Pancreas (tissue), 10 donors: ENCODE data around the gene SLC7A7. TPM values are rescaled to one million over a fixed set of nuclear protein-coding genes. Genes with fewer than 3 reads are reported as not detected.
A peak's percentile ranks its signal among the peaks of the same experiment; 100 is the strongest.
"Not testable (repeated sequence)": the region's sequence is repeated elsewhere in the genome, so short reads cannot be mapped to it uniquely, and the experiment has no call there.

Source experiments
- ATAC-seq, 4 donors: fragments of 200-7000 bp; cut with Tn5 transposase; one replicate each; pipeline versions ENCODE4 v1.8.0 to v1.9.1; 2020; ENCODE audit warnings: mild to moderate bottlenecking in 4 of 4, moderate library complexity in 4 of 4
- DNase-seq, 6 donors: peaks; one replicate each; pipeline ENCODE4 v3.0.0-alpha.2; 2020
- FAIRE-seq: peaks from 2 replicates; lab custom pipeline; 2012; peaks lifted over from hg19 to GRCh38; lab: Jason Lieb, UNC
- H3K27ac ChIP-seq, 4 donors: fragments of 200-600 bp; sonication (generic); 1 replicate in 3 of 4; 2 replicates in 1 of 4; pipeline versions ENCODE4 v1.5.0 to v1.8.0; 2020
- H3K27me3 ChIP-seq, 4 donors: fragments of 200-600 bp; one replicate each; pipeline ENCODE4 v1.8.0; 2021
- H3K36me3 ChIP-seq, 3 donors: fragments of 200-600 bp; sonication (generic) in 1 of 3; one replicate each; pipeline versions ENCODE4 v1.5.0 to v1.8.0; 2020 to 2021
- H3K4me1 ChIP-seq, 3 donors: fragments of 200-600 bp; one replicate each; pipeline ENCODE4 v1.8.0; 2021
- H3K4me3 ChIP-seq, 4 donors: fragments of 200-600 bp; sonication (generic) in 2 of 4; one replicate each; pipeline versions ENCODE4 v1.5.0 to v1.8.0; 2020 to 2021
- H3K9me3 ChIP-seq, 4 donors: fragments of 200-600 bp; one replicate each; pipeline ENCODE4 v1.8.0; 2021
- CTCF ChIP-seq, 4 donors: fragments of 200-600 bp; sonication (generic) in 3 of 4; IDR thresholded peaks; one replicate each; pipeline versions ENCODE4 v1.5.0 to v1.8.0; 2021; ENCODE audit warnings: antibody characterized with exemption in 4 of 4
- WGBS, 2 donors: extraction: QIAGEN DNeasy Blood & Tissue Kit; methylation state at CpG; one replicate each; pipeline ENCODE4 v1.1.7; 2013; 5-methylcytosine and 5-hydroxymethylcytosine counted together
- intact Hi-C, 3 donors: fragments of 100-400 bp; cut with DNase I; formaldehyde crosslinking; loops; one replicate each; pipeline versions ENCODE4 v1.11.1 to v1.14.2; 2022
- polyA plus RNA-seq, 2 donors: library from polyadenylated mRNA; stranded (reverse); fragments of 200-250 nt; gene quantifications; one replicate each; pipeline ENCODE4 v1.2.3, GENCODE V29; 2013
- total RNA-seq, 6 donors: library from RNA; stranded (reverse); fragmentation: NEBNext Ultra II Directional in 4 of 6; extraction: Animal tissue kit (Norgen Biotek cat#: 25700) in 4 of 6; gene quantifications; one replicate each; pipeline versions ENCODE4 v1.2.1 to v1.2.4, GENCODE V29; 2021 to 2023
- donor health status: healthy with polysubstance abuse.
- donor health status: DM: no; HTN: no; CAD: no; lungs with moderate emphysema.
- donor health status: DM: no; HTN: no; CAD: no.
- donor health status: control.
- donor health status: control.
- donor health status: Bipolar disorder and iron deficiency.
- donor health status: DM: yes; HTN: yes; CAD: no.
- donor health status: DM: no; HTN: no; CAD: no.
- donor health status: DM: no; HTN: no; CAD: no.
- donor health status: DM: yes; HTN: yes; CAD: no.

SLC7A7 gene
- total and polyA plus RNA-seq, 8 donors, result 2.9 to 13.1 (median 5.7) TPM

- no peak for ATAC-seq
- no peak for DNase-seq
- H3K9me3 ChIP-seq, result no peaks in the 10 kb centered on the region
- no peak overlapping the region for H3K27ac ChIP-seq
- H3K4me1 ChIP-seq, result no peaks in the 10 kb centered on the region
- no peak for FAIRE-seq
- H3K36me3 ChIP-seq, result no peaks in the 10 kb centered on the region
- 79 to 82% methylated on average over 3 of the region's 3 CpGs for WGBS, 2 donors
- intact Hi-C loops, result no loop called here
- H3K4me3 ChIP-seq, result no peak overlapping the region
- TF ChIP-seq CTCF (IDR thresholded peaks at IDR 0.05), result no peak
- no peaks in the 10 kb centered on the region for H3K27me3 ChIP-seq
Observed at GRCh38 chr14:22740020-22740419, 75.2 kb downstream of the SLC7A7 start.

- H3K9me3 ChIP-seq, result no peaks in the 10 kb centered on the region
- no peak for FAIRE-seq
- no peak for DNase-seq
- H3K27me3 ChIP-seq, result no peaks in the 10 kb centered on the region
- no peaks in the 10 kb centered on the region for H3K4me1 ChIP-seq
- H3K4me3 ChIP-seq, result no peak overlapping the region
- TF ChIP-seq CTCF (IDR thresholded peaks at IDR 0.05), result no peak
- peak in 1 of 4 donors; percentile 25 for ATAC-seq
- H3K27ac ChIP-seq, result no peak overlapping the region
- intact Hi-C loops, result no loop called here
- H3K36me3 ChIP-seq, result no peaks in the 10 kb centered on the region
- WGBS, 2 donors, result 60 to 73% methylated on average over 1 of the region's 1 CpG
Observed at GRCh38 chr14:22739423-22739822, 75.8 kb downstream of the SLC7A7 start.

- no peak for FAIRE-seq
- intact Hi-C loops, result no loop called here
- H3K36me3 ChIP-seq, result no peaks in the 10 kb centered on the region
Observed at GRCh38 chr14:22737052-22737451, 78.2 kb downstream of the SLC7A7 start.

GRCh38 chr14:22736384-22736783, 78.9 kb downstream of the SLC7A7 start:
- FAIRE-seq, DNase-seq, H3K9me3 ChIP-seq, H3K4me1 ChIP-seq, H3K27me3 ChIP-seq, H3K27ac ChIP-seq, H3K36me3 ChIP-seq, ATAC-seq, H3K4me3 ChIP-seq, intact Hi-C loops: not testable (repeated sequence)
- 89 to 92% methylated on average over 11 of the region's 14 CpGs for WGBS, 2 donors

More at GRCh38 chr14:22737052-22737451, 78.2 kb downstream of the SLC7A7 start:
- Histone ChIP-seq H3K27ac (no peak overlapping the region), H3K4me3 (no peak overlapping the region), H3K9me3 (no peaks in the 10 kb centered on the region), H3K27me3 (no peaks in the 10 kb centered on the region), H3K4me1 (no peaks in the 10 kb centered on the region)
- 84 to 100% methylated on average over 1 of the region's 1 CpG for WGBS, 2 donors
- TF ChIP-seq CTCF (IDR thresholded peaks at IDR 0.05), result no peak
- no peak for ATAC-seq
- no peak for DNase-seq

- Histone ChIP-seq H3K27ac (no peak overlapping the region), H3K4me3 (no peak overlapping the region), H3K9me3 (no peaks in the 10 kb centered on the region), H3K4me1 (no peaks in the 10 kb centered on the region), H3K27me3 (no peaks in the 10 kb centered on the region), H3K36me3 (no peaks in the 10 kb centered on the region)
- TF ChIP-seq CTCF (IDR thresholded peaks at IDR 0.05), result no peak
- 64 to 80% methylated on average over 2 of the region's 2 CpGs for WGBS, 2 donors
- ATAC-seq, result no peak
- intact Hi-C loops, result no loop called here
- no peak for FAIRE-seq
- DNase-seq, result no peak
Observed at GRCh38 chr14:22735096-22735495, 80.1 kb downstream of the SLC7A7 start.
